WTC11 (cell line): Measurements from ENCODE around the gene ALG1L2.
"Not testable (repeated sequence)": the region's sequence is repeated elsewhere in the genome, so short reads cannot be mapped to it uniquely, and the experiment has no call there.

ENCODE experiments used
- ATF3 ChIP-seq: sonication (generic); formaldehyde crosslinking; conservative IDR thresholded peaks from 2 replicates; pipeline ENCODE4 v1.8.1; 2022; ENCODE audit warnings: mild to moderate bottlenecking, missing genetic modification reagents
- FOXJ3 ChIP-seq: sonication (generic); formaldehyde crosslinking; IDR thresholded peaks from 2 replicates; pipeline ENCODE4 v1.9.0; 2021; ENCODE audit warnings: missing genetic modification reagents, mild to moderate bottlenecking, borderline replicate concordance
- FOXP1 ChIP-seq: sonication (generic); formaldehyde crosslinking; IDR thresholded peaks from 2 replicates; pipeline ENCODE4 v1.8.0; 2022; ENCODE audit warnings: missing genetic modification reagents, mild to moderate bottlenecking, moderate library complexity, borderline replicate concordance
- JAZF1 ChIP-seq: fragments of 250-450 bp; sonication (Bioruptor Pico); IDR thresholded peaks from 2 replicates; pipeline ENCODE4 v1.9.0; 2021; ENCODE audit warnings: moderate library complexity, mild to moderate bottlenecking, inconsistent platforms
- MAX ChIP-seq: sonication (generic); formaldehyde crosslinking; IDR thresholded peaks from 2 replicates; pipeline ENCODE4 v1.8.0; 2022; ENCODE audit warnings: mild to moderate bottlenecking, missing genetic modification reagents
- MXD4 ChIP-seq: fragments of 250-450 bp; sonication (Bioruptor Pico); IDR thresholded peaks from 2 replicates; pipeline ENCODE4 v1.8.0; 2021; ENCODE audit warnings: mild to moderate bottlenecking, moderate library complexity, borderline replicate concordance
- NR1H2 ChIP-seq: sonication (generic); formaldehyde crosslinking; IDR thresholded peaks from 2 replicates; pipeline ENCODE4 v1.9.0; 2021; ENCODE audit warnings: mild to moderate bottlenecking, moderate library complexity, missing genetic modification reagents
- SP1 ChIP-seq: sonication (generic); formaldehyde crosslinking; conservative IDR thresholded peaks from 2 replicates; pipeline ENCODE4 v1.8.1; 2022; ENCODE audit warnings: missing genetic modification reagents
- TEAD1 ChIP-seq: sonication (generic); formaldehyde crosslinking; IDR thresholded peaks from 2 replicates; pipeline ENCODE4 v1.8.0; 2022; ENCODE audit warnings: mild to moderate bottlenecking, missing genetic modification reagents
- TF ChIP-seq, protein P1 (sequence below): fragments of 200-600 bp; IDR thresholded peaks from 2 replicates; pipeline ENCODE4 v1.8.0; 2022; ENCODE audit warnings: antibody characterized with exemption
- TF ChIP-seq, protein P2 (sequence below): sonication (generic); formaldehyde crosslinking; IDR thresholded peaks from 2 replicates; pipeline ENCODE4 v1.8.1; 2023; ENCODE audit warnings: mild to moderate bottlenecking, missing genetic modification reagents, moderate library complexity
- TF ChIP-seq, protein P3 (sequence below): sonication (generic); formaldehyde crosslinking; IDR thresholded peaks from 2 replicates; pipeline ENCODE4 v1.8.1; 2022; ENCODE audit warnings: low read depth, missing genetic modification reagents, borderline replicate concordance

DNA sequence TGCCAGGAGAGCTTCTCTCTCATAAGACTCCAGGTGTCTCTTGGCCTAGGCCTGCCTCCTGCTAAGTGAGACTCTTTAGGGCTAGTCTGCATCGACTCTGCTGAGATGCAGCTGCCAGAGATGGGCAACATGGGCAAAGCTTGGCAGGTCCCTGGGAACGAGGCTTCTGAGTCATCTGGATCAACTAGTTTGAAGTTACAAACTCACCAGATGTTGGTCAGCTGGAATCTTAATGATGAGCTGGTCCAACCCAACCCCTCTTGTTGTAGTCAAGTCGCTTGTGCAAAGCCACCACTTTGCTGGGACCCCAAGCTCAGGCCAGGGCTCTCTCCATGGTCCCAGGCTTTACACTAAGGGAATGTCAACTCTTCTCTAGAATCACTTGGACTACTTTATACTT, 38.9 kb upstream of the ALG1L2 start:
- TF ChIP-seq MAX (CRISPR knock-in tag); MXD4; ATF3 (CRISPR knock-in tag); JAZF1; TEAD1 (CRISPR knock-in tag); NR1H2 (CRISPR knock-in tag); FOXP1 (CRISPR knock-in tag); SP1 (CRISPR knock-in tag); FOXJ3 (CRISPR knock-in tag): not testable (repeated sequence)
- TF ChIP-seq, protein P1, sequence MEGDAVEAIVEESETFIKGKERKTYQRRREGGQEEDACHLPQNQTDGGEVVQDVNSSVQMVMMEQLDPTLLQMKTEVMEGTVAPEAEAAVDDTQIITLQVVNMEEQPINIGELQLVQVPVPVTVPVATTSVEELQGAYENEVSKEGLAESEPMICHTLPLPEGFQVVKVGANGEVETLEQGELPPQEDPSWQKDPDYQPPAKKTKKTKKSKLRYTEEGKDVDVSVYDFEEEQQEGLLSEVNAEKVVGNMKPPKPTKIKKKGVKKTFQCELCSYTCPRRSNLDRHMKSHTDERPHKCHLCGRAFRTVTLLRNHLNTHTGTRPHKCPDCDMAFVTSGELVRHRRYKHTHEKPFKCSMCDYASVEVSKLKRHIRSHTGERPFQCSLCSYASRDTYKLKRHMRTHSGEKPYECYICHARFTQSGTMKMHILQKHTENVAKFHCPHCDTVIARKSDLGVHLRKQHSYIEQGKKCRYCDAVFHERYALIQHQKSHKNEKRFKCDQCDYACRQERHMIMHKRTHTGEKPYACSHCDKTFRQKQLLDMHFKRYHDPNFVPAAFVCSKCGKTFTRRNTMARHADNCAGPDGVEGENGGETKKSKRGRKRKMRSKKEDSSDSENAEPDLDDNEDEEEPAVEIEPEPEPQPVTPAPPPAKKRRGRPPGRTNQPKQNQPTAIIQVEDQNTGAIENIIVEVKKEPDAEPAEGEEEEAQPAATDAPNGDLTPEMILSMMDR, result not testable (repeated sequence)
- TF ChIP-seq, protein P2, sequence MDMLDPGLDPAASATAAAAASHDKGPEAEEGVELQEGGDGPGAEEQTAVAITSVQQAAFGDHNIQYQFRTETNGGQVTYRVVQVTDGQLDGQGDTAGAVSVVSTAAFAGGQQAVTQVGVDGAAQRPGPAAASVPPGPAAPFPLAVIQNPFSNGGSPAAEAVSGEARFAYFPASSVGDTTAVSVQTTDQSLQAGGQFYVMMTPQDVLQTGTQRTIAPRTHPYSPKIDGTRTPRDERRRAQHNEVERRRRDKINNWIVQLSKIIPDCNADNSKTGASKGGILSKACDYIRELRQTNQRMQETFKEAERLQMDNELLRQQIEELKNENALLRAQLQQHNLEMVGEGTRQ (CRISPR knock-in tag), result not testable (repeated sequence)
- TF ChIP-seq, protein P3, sequence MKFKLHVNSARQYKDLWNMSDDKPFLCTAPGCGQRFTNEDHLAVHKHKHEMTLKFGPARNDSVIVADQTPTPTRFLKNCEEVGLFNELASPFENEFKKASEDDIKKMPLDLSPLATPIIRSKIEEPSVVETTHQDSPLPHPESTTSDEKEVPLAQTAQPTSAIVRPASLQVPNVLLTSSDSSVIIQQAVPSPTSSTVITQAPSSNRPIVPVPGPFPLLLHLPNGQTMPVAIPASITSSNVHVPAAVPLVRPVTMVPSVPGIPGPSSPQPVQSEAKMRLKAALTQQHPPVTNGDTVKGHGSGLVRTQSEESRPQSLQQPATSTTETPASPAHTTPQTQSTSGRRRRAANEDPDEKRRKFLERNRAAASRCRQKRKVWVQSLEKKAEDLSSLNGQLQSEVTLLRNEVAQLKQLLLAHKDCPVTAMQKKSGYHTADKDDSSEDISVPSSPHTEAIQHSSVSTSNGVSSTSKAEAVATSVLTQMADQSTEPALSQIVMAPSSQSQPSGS (CRISPR knock-in tag), result not testable (repeated sequence)
